ENCODE results near the gene PDK2. TPM values are rescaled to one million over a fixed set of nuclear protein-coding genes. Genes with fewer than 3 reads are reported as not detected.
A peak's percentile ranks its signal among the peaks of the same experiment; 100 is the strongest.

PDK2 gene
- total and polyA plus RNA-seq, 9 of the 15 experiments (the other 6 are each of a cell fraction or from before 2014, with no cell fraction given), result 0.03 to 2.5 (median 1.4) TPM

DNA sequence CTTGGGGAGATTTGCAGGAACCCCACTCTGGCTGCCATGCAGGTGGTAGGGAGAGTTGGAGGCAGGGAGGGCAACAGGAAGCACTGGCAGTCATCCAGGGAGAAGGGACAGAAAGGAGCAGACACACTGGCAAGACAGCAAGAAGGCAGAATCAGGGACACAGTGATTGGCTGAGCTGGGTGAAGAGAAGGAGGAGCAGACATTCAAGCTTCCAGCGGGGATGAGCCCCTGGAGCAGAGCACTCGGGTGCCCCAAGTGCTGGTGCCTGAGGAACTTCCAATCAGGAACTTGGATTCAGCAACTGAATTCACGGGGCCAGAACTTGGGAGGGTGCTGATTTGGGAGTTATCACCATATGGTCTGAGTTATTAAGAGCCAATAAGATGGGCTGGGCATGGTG is 45.5 kb upstream of the PDK2 start:
- peak overlapping the region in 1 of 2 experiments; percentile 12; a peak in 1 of 4 replicates for H3K9ac ChIP-seq (ENCODE audit: insufficient read depth in 1 of 2, low read depth in 2 of 2, low read length in 2 of 2)
- no peaks in the 10 kb centered on the region for H4K20me1 ChIP-seq (replicated peaks; ENCODE audit: control insufficient read depth, insufficient read depth, low read length)
- no peaks in the 10 kb centered on the region for H3K9me3 ChIP-seq (replicated peaks; ENCODE audit: control insufficient read depth, insufficient read depth, low read depth, low read length)
- ATAC-seq (no peak), FAIRE-seq (no peak), DNase-seq (ENCODE audit: extremely low read depth in 1 of 4, low spot score in 3 of 4) (no peak)
- no peaks in the 10 kb centered on the region for H3K79me2 ChIP-seq (ENCODE audit: control insufficient read depth, insufficient read depth, low read length)
- no peak overlapping the region for H3K4me3 ChIP-seq
- H3K9me1 ChIP-seq (ENCODE audit: control insufficient read depth, insufficient read depth, low read length), result no peaks in the 10 kb centered on the region
- POLR2A ChIA-PET, result no interaction called here
- CTCF ChIA-PET (ENCODE audit: low intra/inter-chr PET ratio), result no interaction called here
- 28% methylated on average over 3 of the region's 3 CpGs for WGBS (ENCODE audit: insufficient coverage, low coverage, missing lambda C conversion rate)
- TF ChIP-seq HNRNPUL1 (IDR thresholded peaks at IDR 0.05; ENCODE audit: low read length) (no peak), SRF (CRISPR knock-in tag; IDR thresholded peaks at IDR 0.05) (no peak), LARP7 (IDR thresholded peaks at IDR 0.05) (no peak), KAT8 (IDR thresholded peaks at IDR 0.05; ENCODE audit: low read depth) (no peak), MEF2A (IDR thresholded peaks at IDR 0.05; ENCODE audit: control insufficient read depth, low read depth, low read length) (no peak), PURB (CRISPR knock-in tag; IDR thresholded peaks at IDR 0.05; ENCODE audit: low read depth) (no peak), SOX6 (IDR thresholded peaks at IDR 0.05) (no peak)
- TF ChIP-seq, protein P1, sequence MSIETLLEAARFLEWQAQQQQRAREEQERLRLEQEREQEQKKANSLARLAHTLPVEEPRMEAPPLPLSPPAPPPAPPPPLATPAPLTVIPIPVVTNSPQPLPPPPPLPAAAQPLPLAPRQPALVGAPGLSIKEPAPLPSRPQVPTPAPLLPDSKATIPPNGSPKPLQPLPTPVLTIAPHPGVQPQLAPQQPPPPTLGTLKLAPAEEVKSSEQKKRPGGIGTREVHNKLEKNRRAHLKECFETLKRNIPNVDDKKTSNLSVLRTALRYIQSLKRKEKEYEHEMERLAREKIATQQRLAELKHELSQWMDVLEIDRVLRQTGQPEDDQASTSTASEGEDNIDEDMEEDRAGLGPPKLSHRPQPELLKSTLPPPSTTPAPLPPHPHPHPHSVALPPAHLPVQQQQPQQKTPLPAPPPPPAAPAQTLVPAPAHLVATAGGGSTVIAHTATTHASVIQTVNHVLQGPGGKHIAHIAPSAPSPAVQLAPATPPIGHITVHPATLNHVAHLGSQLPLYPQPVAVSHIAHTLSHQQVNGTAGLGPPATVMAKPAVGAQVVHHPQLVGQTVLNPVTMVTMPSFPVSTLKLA (conservative IDR thresholded peaks at IDR 0.05), result no peak
- TF ChIP-seq, protein P2, sequence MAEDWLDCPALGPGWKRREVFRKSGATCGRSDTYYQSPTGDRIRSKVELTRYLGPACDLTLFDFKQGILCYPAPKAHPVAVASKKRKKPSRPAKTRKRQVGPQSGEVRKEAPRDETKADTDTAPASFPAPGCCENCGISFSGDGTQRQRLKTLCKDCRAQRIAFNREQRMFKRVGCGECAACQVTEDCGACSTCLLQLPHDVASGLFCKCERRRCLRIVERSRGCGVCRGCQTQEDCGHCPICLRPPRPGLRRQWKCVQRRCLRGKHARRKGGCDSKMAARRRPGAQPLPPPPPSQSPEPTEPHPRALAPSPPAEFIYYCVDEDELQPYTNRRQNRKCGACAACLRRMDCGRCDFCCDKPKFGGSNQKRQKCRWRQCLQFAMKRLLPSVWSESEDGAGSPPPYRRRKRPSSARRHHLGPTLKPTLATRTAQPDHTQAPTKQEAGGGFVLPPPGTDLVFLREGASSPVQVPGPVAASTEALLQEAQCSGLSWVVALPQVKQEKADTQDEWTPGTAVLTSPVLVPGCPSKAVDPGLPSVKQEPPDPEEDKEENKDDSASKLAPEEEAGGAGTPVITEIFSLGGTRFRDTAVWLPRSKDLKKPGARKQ (CRISPR knock-in tag; IDR thresholded peaks at IDR 0.05), result no peak
- intact Hi-C loops (cut with micrococcal nuclease) (no loop called here), in situ Hi-C loops (cut with MboI) (no loop called here)
- peaks cover 3 to 19% of the 10 kb centered on the region in 2 experiments; a peak in 4 of 5 replicates for H3K4me1 ChIP-seq (replicated peaks in 1 of 2; ENCODE audit: control insufficient read depth in 2 of 2, insufficient read depth in 2 of 2, low read length in 2 of 2)
- H3K4me2 ChIP-seq (ENCODE audit: insufficient read depth, low read length), result no peak overlapping the region
- peaks cover 0 to 11% of the 10 kb centered on the region in 2 experiments; a peak in 1 of 5 replicates for H3K27me3 ChIP-seq (ENCODE audit: control insufficient read depth in 2 of 2, insufficient read depth in 2 of 2, low read length in 2 of 2)
- no peak overlapping the region for H3K27ac ChIP-seq (ENCODE audit: extremely low read depth, low read depth, low read length)
- H2AFZ ChIP-seq (ENCODE audit: low read depth, low read length), result no peak overlapping the region
- no TSS peak for BruUV-seq (replicated peaks)
- H3K36me3 ChIP-seq (ENCODE audit: control insufficient read depth, insufficient read depth, low read length), result no peaks in the 10 kb centered on the region

Data from K562 (cell line).